HG03095 (cell line): ENCODE data around the gene AP3D1.
A peak's percentile ranks its signal among the peaks of the same experiment; 100 is the strongest.

Source experiments
- ATAC-seq: cut with Tn5 transposase; IDR thresholded peaks from one replicate; pipeline ENCODE4 v1.9.1; 2021; ENCODE audit warnings: moderate library complexity; ENCODE audit not compliant: unreplicated experiment

Gene AP3D1

DNA sequence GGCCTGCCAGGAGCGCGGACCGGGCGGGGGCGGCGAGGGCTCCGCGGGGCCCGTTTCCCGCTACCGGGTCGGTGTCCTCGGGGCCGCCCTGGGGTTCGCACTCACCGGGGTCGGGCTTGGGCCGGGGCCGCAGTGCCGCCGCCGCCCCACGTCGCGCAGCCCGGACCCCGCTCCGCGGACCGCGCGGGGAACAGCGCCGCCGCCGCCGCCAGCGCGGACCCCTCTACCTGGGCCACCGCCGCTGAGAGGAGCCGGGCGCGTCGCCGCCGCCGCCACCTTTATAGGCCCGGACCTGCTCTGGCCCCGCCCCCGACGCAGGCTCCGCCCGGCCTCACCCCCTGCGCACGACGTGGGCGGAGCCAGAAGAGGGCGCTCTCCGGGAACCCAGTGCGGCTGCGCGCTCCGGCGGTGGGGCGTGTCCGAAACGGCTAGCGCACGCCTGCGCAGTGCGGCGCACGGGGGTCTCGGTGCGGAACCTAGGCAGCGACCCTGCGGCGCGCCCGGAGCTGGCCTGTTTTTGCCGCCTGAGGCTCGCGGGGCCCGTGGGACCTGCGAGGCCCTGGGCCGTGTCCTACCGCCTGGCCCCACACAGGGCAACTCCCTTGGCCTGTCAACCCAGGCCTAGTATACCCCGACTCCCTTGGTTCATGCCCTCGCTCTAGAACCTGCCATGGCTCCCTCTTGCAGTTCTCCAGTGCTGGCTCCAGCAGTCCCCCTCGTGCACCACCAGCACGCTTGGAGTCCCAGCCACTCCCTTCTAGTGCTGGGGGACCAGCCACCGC is 100.2 kb downstream of the AP3D1 start, which contains the start of gene MKNK2:
Gene MKNK2 (minus strand): TSS at position 254 of the 782 bp plus-strand sequence. CDS start 393 bp downstream, outside the sequence.
- peak; percentile 33 for ATAC-seq
